Measurements from ENCODE around the gene GTPBP3. TPM values are rescaled to one million over a fixed set of nuclear protein-coding genes. Genes with fewer than 3 reads are reported as not detected.

Gene GTPBP3
- total RNA-seq, 2 experiments from 2014 or later = 36.8 to 45.7 TPM

- CTCF ChIA-PET = interaction anchor here (2.1 kb wide), 1 partner anchor 16 kb away, joined by 6 read pairs; no protein-coding TSS in a partner anchor
- peak overlapping the region; percentile 86 for H3K27ac Mint-ChIP-seq
- no peaks in the 10 kb centered on the region for H3K9me3 Mint-ChIP-seq
- H3K4me1 Mint-ChIP-seq (ENCODE audit: low read depth) = peaks cover 42% of the 10 kb centered on the region
- DNase-seq = no peak
- no peaks in the 10 kb centered on the region for H3K27me3 Mint-ChIP-seq (ENCODE audit: low read depth)
- H3K36me3 Mint-ChIP-seq (ENCODE audit: low read depth) = peaks cover 7% of the 10 kb centered on the region
- H3K4me3 Mint-ChIP-seq = peak overlapping the region; percentile 97
- intact Hi-C loops (cut with micrococcal nuclease) = loop anchor here (1.0 to 10.0 kb wide), 9 partner anchors 18 to 768 kb away; partner anchors contain the start of genes CHERP, GTPBP3, HAUS8 and MYO9B
These were observed 27.3 kb upstream of the GTPBP3 start for GRCh38 chr19:17309965-17310461.

GRCh38 chr19:17311455-17312188 is 25.7 kb upstream of the GTPBP3 start:
- intact Hi-C loops (cut with micrococcal nuclease) = no loop called here
- Mint-ChIP-seq H3K4me3 (peak overlapping the region; percentile 41), H3K27ac (no peak overlapping the region), H3K36me3 (ENCODE audit: low read depth) (peaks cover 15% of the 10 kb centered on the region), H3K4me1 (ENCODE audit: low read depth) (peaks cover 36% of the 10 kb centered on the region), H3K9me3 (no peaks in the 10 kb centered on the region), H3K27me3 (ENCODE audit: low read depth) (no peaks in the 10 kb centered on the region)
- CTCF ChIA-PET = interaction anchor here (1.0 kb wide), 1 partner anchor 31 kb away, joined by 3 read pairs; no protein-coding TSS in a partner anchor
- no peak for DNase-seq

- peaks cover 31% of the 10 kb centered on the region for H3K4me1 Mint-ChIP-seq (ENCODE audit: low read depth)
- CTCF ChIA-PET = no interaction called here
- H3K27ac Mint-ChIP-seq = no peak overlapping the region
- no peaks in the 10 kb centered on the region for H3K27me3 Mint-ChIP-seq (ENCODE audit: low read depth)
- peaks cover 16% of the 10 kb centered on the region for H3K36me3 Mint-ChIP-seq (ENCODE audit: low read depth)
- H3K4me3 Mint-ChIP-seq = no peak overlapping the region
- intact Hi-C loops (cut with micrococcal nuclease) = no loop called here
- DNase-seq = no peak
- H3K9me3 Mint-ChIP-seq = no peaks in the 10 kb centered on the region
These were observed 24.9 kb upstream of the GTPBP3 start for GRCh38 chr19:17312189-17313113.

- peaks cover 16% of the 10 kb centered on the region for H3K36me3 Mint-ChIP-seq (ENCODE audit: low read depth)
- H3K27me3 Mint-ChIP-seq (ENCODE audit: low read depth) = no peaks in the 10 kb centered on the region
- H3K4me1 Mint-ChIP-seq (ENCODE audit: low read depth) = peaks cover 23% of the 10 kb centered on the region
- no peak overlapping the region for H3K4me3 Mint-ChIP-seq
- H3K9me3 Mint-ChIP-seq = no peaks in the 10 kb centered on the region
- H3K27ac Mint-ChIP-seq = no peak overlapping the region
- DNase-seq = no peak
- intact Hi-C loops (cut with micrococcal nuclease) = no loop called here
- CTCF ChIA-PET = interaction anchor here (0.6 kb wide), 2 partner anchors 233 to 340 kb away, joined by 3 read pairs; no protein-coding TSS in a partner anchor
These were observed 23.3 kb upstream of the GTPBP3 start for GRCh38 chr19:17314007-17314593.

- no peaks in the 10 kb centered on the region for H3K9me3 Mint-ChIP-seq
- peaks cover 9% of the 10 kb centered on the region for H3K4me1 Mint-ChIP-seq (ENCODE audit: low read depth)
- no peak overlapping the region for H3K4me3 Mint-ChIP-seq
- peaks cover 24% of the 10 kb centered on the region for H3K36me3 Mint-ChIP-seq (ENCODE audit: low read depth)
- no peak for DNase-seq
- intact Hi-C loops (cut with micrococcal nuclease) = no loop called here
- H3K27me3 Mint-ChIP-seq (ENCODE audit: low read depth) = no peaks in the 10 kb centered on the region
- CTCF ChIA-PET = no interaction called here
- no peak overlapping the region for H3K27ac Mint-ChIP-seq
These were observed 18.4 kb upstream of the GTPBP3 start for GRCh38 chr19:17318966-17319365.

GRCh38 chr19:17319473-17320238 is 17.7 kb upstream of the GTPBP3 start:
- Mint-ChIP-seq H3K4me3 (no peak overlapping the region), H3K27me3 (ENCODE audit: low read depth) (no peaks in the 10 kb centered on the region), H3K4me1 (ENCODE audit: low read depth) (peaks cover 9% of the 10 kb centered on the region), H3K27ac (no peak overlapping the region), H3K9me3 (no peaks in the 10 kb centered on the region), H3K36me3 (ENCODE audit: low read depth) (peaks cover 22% of the 10 kb centered on the region)
- intact Hi-C loops (cut with micrococcal nuclease) = no loop called here
- no peak for DNase-seq
- CTCF ChIA-PET = no interaction called here

- Mint-ChIP-seq H3K36me3 (ENCODE audit: low read depth) (peaks cover 22% of the 10 kb centered on the region), H3K4me1 (ENCODE audit: low read depth) (peaks cover 9% of the 10 kb centered on the region), H3K27ac (no peak overlapping the region), H3K4me3 (no peak overlapping the region), H3K27me3 (ENCODE audit: low read depth) (no peaks in the 10 kb centered on the region), H3K9me3 (no peaks in the 10 kb centered on the region)
- CTCF ChIA-PET = no interaction called here
- intact Hi-C loops (cut with micrococcal nuclease) = no loop called here
- no peak for DNase-seq
These were observed 16.9 kb upstream of the GTPBP3 start for GRCh38 chr19:17320435-17320834.

GRCh38 chr19:17321655-17322489 is 15.5 kb upstream of the GTPBP3 start:
- peak overlapping the region; percentile 60 for H3K27ac Mint-ChIP-seq
- H3K9me3 Mint-ChIP-seq = no peaks in the 10 kb centered on the region
- no peaks in the 10 kb centered on the region for H3K27me3 Mint-ChIP-seq (ENCODE audit: low read depth)
- intact Hi-C loops (cut with micrococcal nuclease) = no loop called here
- CTCF ChIA-PET = no interaction called here
- no peak for DNase-seq
- no peak overlapping the region for H3K4me3 Mint-ChIP-seq
- peaks cover 13% of the 10 kb centered on the region for H3K36me3 Mint-ChIP-seq (ENCODE audit: low read depth)
- H3K4me1 Mint-ChIP-seq (ENCODE audit: low read depth) = peaks cover 9% of the 10 kb centered on the region

- Mint-ChIP-seq H3K36me3 (ENCODE audit: low read depth) (peaks cover 13% of the 10 kb centered on the region), H3K4me1 (ENCODE audit: low read depth) (peaks cover 9% of the 10 kb centered on the region), H3K27me3 (ENCODE audit: low read depth) (no peaks in the 10 kb centered on the region), H3K9me3 (no peaks in the 10 kb centered on the region), H3K27ac (no peak overlapping the region), H3K4me3 (no peak overlapping the region)
- no peak for DNase-seq
- CTCF ChIA-PET = no interaction called here
- intact Hi-C loops (cut with micrococcal nuclease) = no loop called here
These were observed 14.5 kb upstream of the GTPBP3 start for GRCh38 chr19:17322854-17323253.

- H3K4me1 Mint-ChIP-seq (ENCODE audit: low read depth) = peaks cover 9% of the 10 kb centered on the region
- no peak overlapping the region for H3K27ac Mint-ChIP-seq
- no peak for DNase-seq
- intact Hi-C loops (cut with micrococcal nuclease) = no loop called here
- CTCF ChIA-PET = no interaction called here
- H3K4me3 Mint-ChIP-seq = no peak overlapping the region
- peaks cover 13% of the 10 kb centered on the region for H3K36me3 Mint-ChIP-seq (ENCODE audit: low read depth)
- H3K9me3 Mint-ChIP-seq = no peaks in the 10 kb centered on the region
- no peaks in the 10 kb centered on the region for H3K27me3 Mint-ChIP-seq (ENCODE audit: low read depth)
These were observed 13.9 kb upstream of the GTPBP3 start for GRCh38 chr19:17323300-17323963.

- CTCF ChIA-PET = no interaction called here
- intact Hi-C loops (cut with micrococcal nuclease) = no loop called here
- H3K4me3 Mint-ChIP-seq = no peak overlapping the region
These were observed 13.4 kb upstream of the GTPBP3 start for GRCh38 chr19:17323964-17324332.

More at GRCh38 chr19:17323964-17324332, 13.4 kb upstream of the GTPBP3 start:
- H3K27ac Mint-ChIP-seq = no peak overlapping the region
- no peaks in the 10 kb centered on the region for H3K27me3 Mint-ChIP-seq (ENCODE audit: low read depth)
- no peaks in the 10 kb centered on the region for H3K9me3 Mint-ChIP-seq
- peaks cover 9% of the 10 kb centered on the region for H3K4me1 Mint-ChIP-seq (ENCODE audit: low read depth)
- peaks cover 13% of the 10 kb centered on the region for H3K36me3 Mint-ChIP-seq (ENCODE audit: low read depth)
- DNase-seq = peak; percentile 63
